Measurements from ENCODE around the gene AP1G1.

AP1G1 gene

DNA sequence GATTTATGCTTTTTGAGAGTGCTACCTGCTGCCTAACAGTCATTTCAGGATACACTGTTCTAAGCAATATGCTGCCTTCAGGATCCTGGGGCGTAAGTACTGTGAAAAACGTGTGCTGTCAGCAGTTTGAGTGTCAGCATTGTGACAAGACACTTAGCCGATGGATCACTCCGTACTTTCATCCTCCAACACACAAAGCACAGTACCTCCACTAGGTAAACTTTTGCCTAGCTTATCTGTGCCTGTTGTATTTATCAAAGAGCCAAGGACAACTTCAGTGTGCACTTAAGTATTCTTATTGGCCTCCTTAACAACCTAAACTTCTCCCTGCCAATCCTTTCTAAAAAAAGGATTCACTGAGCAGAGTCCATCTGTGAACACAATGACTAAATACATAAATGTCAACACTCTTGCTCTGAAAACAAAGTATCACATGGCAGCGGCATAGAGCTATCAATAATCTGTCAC is 50.3 kb downstream of the AP1G1 start:
- Mint-ChIP-seq H3K4me1 (peaks cover 5% of the 10 kb centered on the region), H3K36me3 (peaks cover 18% of the 10 kb centered on the region), H3K27me3 (no peaks in the 10 kb centered on the region), H3K4me3 (no peak overlapping the region), H3K9me3 (no peaks in the 10 kb centered on the region), H3K27ac (no peak overlapping the region)
- no peak for DNase-seq (ENCODE audit: low spot score in 2 of 2)
- no peak for ATAC-seq (ENCODE audit: low read depth)

DNA sequence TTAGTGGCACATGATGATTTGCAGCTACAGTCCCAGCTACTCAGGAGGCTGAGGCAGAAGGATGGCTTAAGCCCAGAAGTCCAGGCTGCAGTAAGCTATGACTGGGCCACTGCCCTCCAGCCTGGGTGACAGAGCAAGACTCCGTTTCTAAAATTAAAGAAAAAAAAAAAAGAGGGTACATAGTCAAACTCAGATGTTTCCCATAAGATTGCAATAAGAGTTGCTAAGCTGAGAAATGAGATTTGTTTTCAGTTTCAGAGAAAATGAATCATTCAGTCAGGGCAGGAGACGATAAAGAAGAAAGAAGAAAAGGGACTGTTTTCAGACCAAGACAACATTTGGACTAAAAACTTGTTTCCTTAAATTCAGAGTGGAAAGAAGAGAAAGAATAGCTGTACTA is 54.0 kb downstream of the AP1G1 start:
- H3K4me3 Mint-ChIP-seq = no peak overlapping the region
- H3K27me3 Mint-ChIP-seq = no peaks in the 10 kb centered on the region
- no peaks in the 10 kb centered on the region for H3K9me3 Mint-ChIP-seq
- ATAC-seq (ENCODE audit: low read depth) (no peak), DNase-seq (ENCODE audit: low spot score in 2 of 2) (no peak)
- H3K36me3 Mint-ChIP-seq = peaks cover 18% of the 10 kb centered on the region
- H3K27ac Mint-ChIP-seq = peak overlapping the region; percentile 22
- peaks cover 7% of the 10 kb centered on the region for H3K4me1 Mint-ChIP-seq

DNA sequence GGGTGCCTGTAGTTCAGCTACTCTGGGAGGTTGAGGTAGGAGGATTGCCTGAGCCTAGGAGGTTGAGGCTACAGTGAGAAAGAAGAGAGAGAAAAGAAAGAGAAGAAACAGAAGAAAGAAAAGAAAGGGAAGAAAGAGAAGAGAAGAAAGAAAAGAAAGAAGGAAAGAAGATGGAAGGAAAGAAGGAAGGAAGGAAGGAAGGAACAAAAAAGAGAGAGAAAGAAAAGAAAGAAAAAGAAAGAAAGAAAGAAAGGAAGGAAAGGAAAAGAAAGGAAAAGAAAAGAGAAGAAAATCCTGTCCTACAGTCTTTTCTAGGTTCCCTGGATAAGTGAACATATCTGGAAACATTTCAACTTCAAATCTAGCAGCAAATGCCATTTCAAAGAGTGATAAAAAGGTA is 54.5 kb downstream of the AP1G1 start:
- ATAC-seq (ENCODE audit: low read depth) (no peak), DNase-seq (ENCODE audit: low spot score in 2 of 2) (no peak)
- no peaks in the 10 kb centered on the region for H3K9me3 Mint-ChIP-seq
- no peak overlapping the region for H3K4me3 Mint-ChIP-seq
- peaks cover 7% of the 10 kb centered on the region for H3K4me1 Mint-ChIP-seq
- H3K27me3 Mint-ChIP-seq = no peaks in the 10 kb centered on the region
- peaks cover 18% of the 10 kb centered on the region for H3K36me3 Mint-ChIP-seq
- peak overlapping the region; percentile 22 for H3K27ac Mint-ChIP-seq

DNA sequence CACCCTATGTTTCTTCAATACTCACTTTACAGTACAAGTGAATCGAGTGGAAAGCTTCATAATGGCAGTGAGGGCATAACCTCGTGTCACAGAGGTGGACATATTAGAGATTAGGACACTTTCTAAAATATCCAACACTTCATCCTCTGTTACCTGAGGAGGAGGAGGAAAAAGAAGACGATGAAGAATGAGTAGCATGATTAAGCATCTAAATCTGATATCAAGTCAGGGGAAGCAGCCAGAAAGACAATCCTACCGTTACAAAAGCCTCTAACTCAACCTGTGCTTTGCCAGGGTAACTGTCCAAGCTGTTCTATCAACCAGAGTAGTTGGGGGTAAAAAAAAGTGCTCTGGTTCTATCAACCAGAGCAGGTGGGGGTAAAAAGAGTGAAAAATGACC is 60.4 kb downstream of the AP1G1 start:
- peaks cover 3% of the 10 kb centered on the region for H3K4me1 Mint-ChIP-seq
- H3K4me3 Mint-ChIP-seq = no peak overlapping the region
- no peak for ATAC-seq (ENCODE audit: low read depth)

DNA sequence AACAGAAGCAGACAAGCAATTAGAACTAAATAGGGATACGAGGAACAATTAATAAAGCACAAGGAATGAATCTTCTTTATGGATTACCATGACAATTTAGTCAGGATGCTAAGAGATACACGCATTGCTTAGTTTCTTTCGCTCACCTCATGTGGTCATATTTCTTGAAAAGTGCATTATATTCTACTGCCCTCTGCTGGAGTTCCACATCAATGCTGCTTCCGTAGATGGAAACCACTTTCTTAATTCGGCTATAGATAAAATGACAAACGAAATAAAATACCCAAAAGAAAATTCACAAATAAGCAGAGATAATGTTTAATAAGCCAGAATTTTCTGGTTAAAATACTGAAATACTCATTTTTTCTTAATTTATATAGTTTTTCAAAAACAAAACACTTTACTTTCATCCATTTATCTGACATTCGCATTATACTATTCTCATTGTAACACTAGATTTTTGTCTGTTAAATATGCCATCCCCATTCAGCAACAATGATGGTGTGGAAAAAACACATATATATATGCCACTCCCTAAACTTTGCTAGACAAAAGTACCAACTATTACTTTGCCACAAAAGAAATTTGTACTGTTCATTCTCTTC is 62.1 kb downstream of the AP1G1 start:
- Mint-ChIP-seq H3K36me3 (peaks cover 25% of the 10 kb centered on the region), H3K4me3 (no peak overlapping the region)

More for the DNA sequence above, 60.4 kb downstream of the AP1G1 start:
- Mint-ChIP-seq H3K27me3 (no peaks in the 10 kb centered on the region), H3K36me3 (peaks cover 25% of the 10 kb centered on the region), H3K27ac (peak overlapping the region; percentile 33), H3K9me3 (no peaks in the 10 kb centered on the region)
- no peak for DNase-seq (ENCODE audit: low spot score in 2 of 2)

DNA sequence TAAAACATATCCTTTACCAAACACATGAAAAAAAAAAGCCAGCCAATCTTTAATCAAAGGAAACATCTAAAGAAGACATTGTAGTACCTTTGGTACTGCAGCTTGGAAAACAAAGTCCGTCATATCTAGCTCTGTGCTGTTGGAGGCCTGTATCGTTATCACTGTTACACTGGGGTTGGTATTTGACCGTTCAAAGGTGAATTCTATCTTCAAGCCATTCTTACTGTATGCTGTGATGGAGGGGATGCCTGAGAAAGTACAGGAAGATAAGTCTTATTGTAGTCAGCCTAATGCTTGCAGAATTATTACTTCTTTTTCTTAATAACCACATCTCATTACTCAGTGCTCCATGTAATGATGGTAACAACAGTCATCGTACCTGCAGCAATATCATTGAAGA is 69.8 kb downstream of the AP1G1 start:
- no peak for DNase-seq (ENCODE audit: low spot score in 2 of 2)
- H3K4me3 Mint-ChIP-seq = no peak overlapping the region
- H3K27me3 Mint-ChIP-seq = no peaks in the 10 kb centered on the region
- H3K9me3 Mint-ChIP-seq = no peaks in the 10 kb centered on the region
- no peak for ATAC-seq (ENCODE audit: low read depth)
- H3K36me3 Mint-ChIP-seq = peaks cover 15% of the 10 kb centered on the region
- H3K27ac Mint-ChIP-seq = no peak overlapping the region
- no peaks in the 10 kb centered on the region for H3K4me1 Mint-ChIP-seq

More for the DNA sequence above, 62.1 kb downstream of the AP1G1 start:
- no peaks in the 10 kb centered on the region for H3K9me3 Mint-ChIP-seq
- peaks cover 2% of the 10 kb centered on the region for H3K4me1 Mint-ChIP-seq
- ATAC-seq (ENCODE audit: low read depth) = peak; percentile 75
- peak in 1 of 2 donors; percentile 56 for DNase-seq (ENCODE audit: low spot score in 2 of 2)
- H3K27me3 Mint-ChIP-seq = no peaks in the 10 kb centered on the region
- no peak overlapping the region for H3K27ac Mint-ChIP-seq

DNA sequence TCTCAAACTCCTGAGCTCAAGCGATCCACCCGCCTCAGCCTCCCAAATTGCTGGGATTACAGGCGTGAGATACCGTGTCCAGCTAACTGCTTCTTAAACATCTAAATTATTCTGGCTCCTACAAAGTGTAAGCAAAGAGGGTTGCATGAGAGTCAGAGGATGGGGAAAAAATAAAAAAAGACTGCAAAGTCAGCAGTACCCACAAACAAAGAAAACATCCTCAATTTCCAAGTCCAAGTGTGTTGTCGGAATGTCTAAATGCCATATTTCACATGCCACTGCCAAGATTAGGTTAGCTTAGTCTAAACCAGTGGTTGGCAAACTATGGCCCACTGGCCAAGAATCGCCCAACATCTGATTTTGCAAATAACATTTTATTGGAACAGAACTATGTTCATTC is 71.1 kb downstream of the AP1G1 start:
- Mint-ChIP-seq H3K9me3 (no peaks in the 10 kb centered on the region), H3K36me3 (peaks cover 26% of the 10 kb centered on the region), H3K27ac (no peak overlapping the region), H3K27me3 (no peaks in the 10 kb centered on the region), H3K4me1 (no peaks in the 10 kb centered on the region), H3K4me3 (no peak overlapping the region)
- no peak for DNase-seq (ENCODE audit: low spot score in 2 of 2)
- ATAC-seq (ENCODE audit: low read depth) = no peak

DNA sequence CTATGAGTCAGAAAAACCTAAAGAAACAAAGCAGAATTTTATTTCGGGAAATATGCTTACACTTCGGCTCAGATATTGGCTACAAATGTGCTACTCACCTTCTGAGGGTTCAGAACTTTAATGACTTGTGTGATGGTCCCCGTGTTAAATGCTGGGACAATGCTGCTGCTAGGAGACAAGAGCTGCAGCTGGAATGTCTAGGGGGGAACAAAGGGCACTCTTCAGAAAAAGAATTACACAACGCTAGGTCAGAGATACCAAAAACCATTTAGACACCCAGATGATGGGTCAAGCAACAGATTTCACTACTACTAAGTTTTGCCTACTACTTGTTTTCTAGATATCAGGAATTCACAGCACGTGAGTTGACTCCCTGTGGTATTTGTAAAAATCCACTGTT is 74.1 kb downstream of the AP1G1 start:
- H3K4me3 Mint-ChIP-seq = no peak overlapping the region
- no peak overlapping the region for H3K27ac Mint-ChIP-seq
- H3K27me3 Mint-ChIP-seq = no peaks in the 10 kb centered on the region
- H3K9me3 Mint-ChIP-seq = no peaks in the 10 kb centered on the region
- H3K36me3 Mint-ChIP-seq = peaks cover 32% of the 10 kb centered on the region
- peaks cover 2% of the 10 kb centered on the region for H3K4me1 Mint-ChIP-seq
- no peak for ATAC-seq (ENCODE audit: low read depth)
- DNase-seq (ENCODE audit: low spot score in 2 of 2) = no peak

DNA sequence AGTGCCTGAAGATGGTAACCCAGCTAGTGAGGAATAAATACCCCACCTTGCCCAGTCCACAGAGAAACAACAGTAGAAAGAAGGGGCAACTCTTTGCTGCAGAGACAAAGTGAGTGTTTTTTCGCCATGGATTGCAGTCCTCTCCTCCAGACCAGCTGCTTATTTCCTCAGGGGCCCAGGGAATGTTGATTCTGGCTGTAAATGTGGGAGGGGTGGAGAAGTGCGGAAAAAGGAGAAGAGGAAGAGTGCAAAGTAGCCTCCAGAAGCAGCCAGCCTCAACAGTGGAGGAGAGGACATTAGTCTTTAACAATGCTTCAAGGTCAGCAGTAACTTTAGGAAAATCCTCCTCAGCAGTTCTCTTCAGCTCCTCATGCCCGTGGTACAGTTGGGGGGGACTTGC is 76.0 kb downstream of the AP1G1 start:
- Mint-ChIP-seq H3K27me3 (no peaks in the 10 kb centered on the region), H3K9me3 (no peaks in the 10 kb centered on the region), H3K27ac (peak overlapping the region; percentile 45), H3K36me3 (peaks cover 26% of the 10 kb centered on the region), H3K4me1 (peaks cover 8% of the 10 kb centered on the region), H3K4me3 (no peak overlapping the region)
- no peak for ATAC-seq (ENCODE audit: low read depth)
- DNase-seq (ENCODE audit: low spot score in 2 of 2) = no peak

DNA sequence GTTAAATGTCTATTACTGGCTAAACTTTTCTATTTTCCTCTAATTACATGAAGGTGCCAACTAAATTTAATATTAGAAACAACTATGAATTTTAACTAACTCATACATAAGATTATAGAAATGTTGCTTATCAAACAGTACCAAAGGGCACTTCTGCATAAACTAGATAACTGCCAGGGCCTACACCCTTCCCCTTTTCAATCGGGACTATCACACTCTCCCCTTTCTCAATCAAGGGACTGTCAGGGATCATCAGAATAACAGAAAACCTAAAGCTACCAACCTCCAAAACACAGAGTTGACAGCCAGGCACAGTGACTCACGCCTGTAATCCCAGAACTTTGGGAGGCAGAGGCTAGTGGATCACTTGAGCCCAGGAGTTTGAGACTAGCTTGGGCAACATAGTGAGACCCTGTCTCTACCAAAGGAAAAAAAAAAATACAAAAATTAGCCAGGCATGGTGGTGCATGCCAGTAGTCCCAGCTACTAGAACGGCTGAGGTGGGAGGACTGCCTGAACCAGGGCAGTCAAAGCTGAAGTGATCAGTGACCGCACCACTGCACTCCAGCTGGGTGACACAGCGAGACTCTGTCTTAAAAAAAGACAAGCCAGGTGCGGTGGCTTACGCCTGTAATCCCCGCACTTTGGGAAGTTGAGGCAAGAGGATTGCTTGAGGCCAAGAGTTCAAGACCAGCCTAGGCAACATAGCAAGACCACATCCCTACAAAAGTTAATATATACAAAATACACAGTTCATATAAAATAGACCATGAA is 80.9 kb downstream of the AP1G1 start:
- peaks cover 30% of the 10 kb centered on the region for H3K4me1 Mint-ChIP-seq
- DNase-seq (ENCODE audit: low spot score in 2 of 2) = no peak
- H3K9me3 Mint-ChIP-seq = no peaks in the 10 kb centered on the region
- H3K27ac Mint-ChIP-seq = peak overlapping the region; percentile 98
- no peak overlapping the region for H3K4me3 Mint-ChIP-seq
- H3K27me3 Mint-ChIP-seq = no peaks in the 10 kb centered on the region
- no peak for ATAC-seq (ENCODE audit: low read depth)
- H3K36me3 Mint-ChIP-seq = peaks cover 11% of the 10 kb centered on the region

DNA sequence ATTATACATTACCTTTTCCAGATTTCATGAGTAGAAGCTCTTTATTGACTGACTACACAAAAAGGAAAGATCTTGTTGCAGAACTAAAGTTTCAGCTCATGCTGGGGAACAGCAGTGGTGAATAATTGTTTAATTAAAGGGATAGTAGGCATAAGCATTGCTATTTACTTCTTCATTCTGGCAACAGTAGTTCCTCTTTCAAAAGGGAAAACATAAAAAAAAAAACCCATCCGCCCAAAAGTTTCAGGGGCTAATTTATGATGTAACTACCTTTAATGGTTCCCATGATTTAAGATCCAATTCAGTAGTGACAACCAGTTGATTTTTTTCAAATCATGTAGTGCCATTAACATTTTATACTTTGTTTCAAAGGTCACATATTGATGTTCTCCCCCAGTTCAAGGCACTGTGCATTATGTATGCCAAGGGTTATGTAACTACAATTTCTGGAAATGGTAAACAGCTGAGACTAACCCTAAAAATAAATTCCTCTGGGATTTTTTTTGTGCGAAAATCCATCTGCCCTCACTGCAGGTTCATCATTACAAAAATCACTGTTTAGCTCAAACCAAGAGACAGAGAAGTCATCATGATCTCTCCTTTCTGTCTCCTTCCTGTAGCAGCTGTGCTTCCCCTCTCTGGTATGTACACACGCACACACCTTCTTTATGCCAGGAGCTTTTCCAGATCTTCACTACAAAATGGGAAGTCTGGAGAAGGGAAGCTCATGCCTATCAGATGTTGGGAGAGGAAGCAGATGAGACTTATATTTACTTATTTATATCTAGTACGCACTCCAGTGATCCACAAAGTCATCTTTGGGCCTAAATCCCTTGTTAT is 81.9 kb downstream of the AP1G1 start:
- DNase-seq (ENCODE audit: low spot score in 2 of 2) (peak in 1 of 2 donors; percentile 49), ATAC-seq (ENCODE audit: low read depth) (peak; percentile 20)
- Mint-ChIP-seq H3K9me3 (no peaks in the 10 kb centered on the region), H3K4me3 (peak overlapping the region; percentile 43), H3K27me3 (no peaks in the 10 kb centered on the region), H3K27ac (peak overlapping the region; percentile 98), H3K4me1 (peaks cover 36% of the 10 kb centered on the region), H3K36me3 (peaks cover 2% of the 10 kb centered on the region)

DNA sequence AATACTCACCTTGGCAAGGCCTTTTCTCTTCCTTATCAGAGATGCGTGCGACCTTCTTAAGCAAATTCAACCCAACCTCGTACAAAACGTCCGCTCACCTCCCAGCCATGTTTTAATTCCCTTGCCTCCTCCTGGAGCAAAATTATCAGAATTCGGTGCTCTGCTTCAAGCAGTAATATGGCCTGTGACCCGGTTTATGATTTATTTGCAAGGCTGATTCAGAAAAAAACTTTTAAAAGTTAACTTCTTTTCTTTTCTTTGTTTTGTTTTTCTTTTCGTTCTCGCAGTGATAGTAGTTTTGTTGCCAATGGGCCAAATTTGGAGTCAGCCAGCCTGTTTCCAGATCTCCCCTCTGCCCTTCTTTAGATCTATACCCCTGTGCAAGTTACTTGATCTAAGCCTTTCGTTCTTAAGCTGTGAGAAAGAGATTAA is 84.3 kb downstream of the AP1G1 start, which contains the start of gene PHLPP2:
Gene PHLPP2 (minus strand): TSS at position 382 of the 432 bp plus-strand sequence. CDS start 9,906 bp downstream, outside the sequence.
- no peaks in the 10 kb centered on the region for H3K36me3 Mint-ChIP-seq
- no peaks in the 10 kb centered on the region for H3K27me3 Mint-ChIP-seq
- peaks cover 33% of the 10 kb centered on the region for H3K4me1 Mint-ChIP-seq
- H3K4me3 Mint-ChIP-seq = peak within 1 kb of the TSS; percentile 75
- DNase-seq (ENCODE audit: low spot score in 2 of 2) = no peak
- ATAC-seq (ENCODE audit: low read depth) = no peak
- no peaks in the 10 kb centered on the region for H3K9me3 Mint-ChIP-seq
- peak within 1 kb of the TSS; percentile 56 for H3K27ac Mint-ChIP-seq

DNA sequence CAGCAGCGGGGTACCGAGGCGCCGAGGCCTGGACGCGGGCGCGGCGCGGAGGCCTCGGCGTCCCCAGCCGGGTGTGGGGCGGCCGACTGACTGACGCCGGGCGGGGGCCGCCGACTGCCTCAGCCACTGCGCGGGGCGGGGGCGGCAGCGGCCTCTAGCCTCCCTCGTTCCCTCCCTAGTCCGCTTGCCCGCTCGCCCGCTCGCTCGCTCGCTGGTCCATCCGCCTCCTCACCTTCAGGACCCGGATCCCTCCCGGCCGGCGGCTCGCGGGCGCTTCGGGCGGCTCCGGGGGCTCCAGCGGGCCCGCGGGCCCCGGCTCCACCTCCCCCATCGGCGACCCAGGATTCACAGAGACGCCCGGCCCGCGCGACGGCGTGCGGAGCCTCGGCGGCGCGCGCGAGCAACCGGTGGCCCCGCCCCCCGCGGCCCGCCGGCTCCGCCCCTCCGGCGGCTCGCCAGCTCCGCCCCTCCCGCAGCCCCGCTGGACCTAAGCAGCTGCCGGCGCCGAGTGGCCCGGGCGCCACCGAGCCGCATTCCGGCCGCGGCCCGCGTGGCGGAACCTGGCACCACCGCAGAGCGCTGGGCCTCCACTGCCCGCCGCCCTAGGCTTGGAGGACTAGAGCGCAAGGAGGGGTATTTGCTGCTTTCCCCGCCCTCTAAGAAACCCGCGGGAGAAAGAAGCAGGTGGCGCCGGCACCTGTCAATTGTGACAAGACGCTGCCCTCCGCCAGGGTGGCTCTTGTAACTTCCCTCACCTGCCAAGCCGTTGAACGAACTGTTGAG is 84.9 kb downstream of the AP1G1 start:
- Mint-ChIP-seq H3K4me1 (peaks cover 33% of the 10 kb centered on the region), H3K4me3 (peak overlapping the region; percentile 75), H3K27me3 (no peaks in the 10 kb centered on the region), H3K9me3 (no peaks in the 10 kb centered on the region), H3K27ac (peak overlapping the region; percentile 56), H3K36me3 (no peaks in the 10 kb centered on the region)
- ATAC-seq (ENCODE audit: low read depth) (peak; percentile 75), DNase-seq (ENCODE audit: low spot score in 2 of 2) (peak; percentile 85 to 88)
